ENCODE measurements around the gene PRDM16.

Gene PRDM16

DNA sequence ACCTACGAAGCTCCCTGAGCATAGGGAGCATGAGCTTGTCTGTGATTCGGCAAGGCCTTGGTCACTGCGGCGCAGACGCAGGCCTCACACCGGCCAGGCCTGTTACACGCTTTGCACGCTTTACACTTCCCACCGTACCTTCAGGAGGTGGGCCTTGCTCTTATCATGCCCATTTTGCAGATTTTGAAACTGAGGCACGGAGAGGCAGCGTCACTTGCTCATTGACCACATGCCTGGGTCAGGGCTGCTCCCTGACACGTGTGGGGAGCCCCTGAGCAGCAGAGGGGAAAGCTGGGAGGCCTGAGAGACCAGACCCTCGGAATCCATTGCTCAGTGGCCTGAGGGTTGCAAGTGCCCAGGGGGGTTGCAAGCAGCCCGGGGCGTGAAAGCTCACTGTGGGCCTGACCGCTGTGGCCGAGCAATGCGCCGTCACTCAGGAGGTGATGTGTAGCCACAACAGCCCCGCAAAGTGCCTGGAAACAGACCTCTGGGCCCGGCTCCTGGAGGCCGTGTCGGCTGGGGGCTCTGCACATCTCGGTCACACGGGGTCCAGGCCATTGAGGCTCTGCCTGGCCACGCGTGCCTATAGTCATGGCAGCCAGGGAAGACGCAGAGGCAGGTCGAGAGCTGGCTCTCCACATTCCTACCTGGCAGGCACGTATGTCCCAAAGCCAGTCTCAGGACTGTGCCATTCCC is 392.4 kb downstream of the PRDM16 start:
- DNase-seq (ENCODE audit: insufficient read length, low spot score) (no peak), FAIRE-seq (no peak)
- no peak for TF ChIP-seq CTCF (IDR thresholded peaks at IDR 0.05; ENCODE audit: insufficient read depth, missing control alignments)

DNA sequence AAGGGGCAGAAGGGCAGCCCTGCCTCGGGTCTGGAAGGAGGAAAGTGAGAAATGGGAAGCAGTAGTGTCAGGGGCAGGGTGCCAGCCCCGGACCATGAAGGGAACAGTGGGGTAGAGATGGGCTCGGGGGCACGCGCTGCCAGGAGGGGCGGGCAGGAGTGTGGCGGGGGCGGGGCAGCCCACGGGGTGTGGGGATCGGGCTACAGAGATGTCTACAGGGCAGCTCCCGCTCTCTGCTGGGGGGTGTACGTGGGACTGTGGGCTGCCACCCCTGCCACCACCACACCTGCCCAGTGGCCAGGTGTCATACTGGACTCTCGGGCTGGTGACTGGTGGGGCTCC is 392.9 kb downstream of the PRDM16 start:
- FAIRE-seq (no peak), DNase-seq (ENCODE audit: insufficient read length, low spot score) (no peak)
- TF ChIP-seq CTCF (IDR thresholded peaks at IDR 0.05; ENCODE audit: insufficient read depth, missing control alignments): no peak

DNA sequence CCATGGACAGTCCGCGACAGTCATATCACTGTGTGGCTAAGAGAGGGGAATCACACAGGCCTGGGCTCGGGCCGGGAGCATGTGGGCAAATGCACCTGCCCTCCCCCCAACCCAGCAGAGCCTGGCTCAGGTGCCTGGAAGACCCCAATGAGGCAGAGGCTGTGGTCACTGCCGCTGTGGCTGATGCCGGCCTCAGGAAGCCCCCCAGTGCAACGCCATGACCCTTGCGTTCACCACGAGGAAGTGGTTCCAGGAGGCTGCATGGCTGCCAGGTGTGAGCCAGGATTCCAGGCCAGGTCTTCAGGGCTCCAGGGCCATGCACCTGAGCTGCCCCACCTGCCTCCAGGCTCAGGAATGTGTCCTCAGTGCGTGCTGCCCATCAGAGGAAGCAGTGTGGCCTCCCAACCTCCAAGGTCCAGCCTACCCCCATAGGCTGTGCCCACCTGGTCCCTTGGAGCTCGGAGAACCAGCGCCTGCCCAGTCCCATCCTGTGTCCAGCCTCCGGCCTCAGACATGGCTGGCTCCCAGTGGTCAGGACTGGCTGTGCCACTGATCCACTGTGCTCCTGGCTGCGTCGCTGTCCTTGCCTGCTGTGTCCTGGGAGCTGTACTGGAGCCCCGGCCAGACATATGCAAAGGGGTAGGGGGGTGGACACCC is 393.5 kb downstream of the PRDM16 start:
- FAIRE-seq: no peak
- DNase-seq (ENCODE audit: insufficient read length, low spot score): no peak
- no peak for TF ChIP-seq CTCF (IDR thresholded peaks at IDR 0.05; ENCODE audit: insufficient read depth, missing control alignments)

GRCh38 chr1:3463013-3463385 is 394.0 kb downstream of the PRDM16 start:
- no peak for FAIRE-seq
- no peak for TF ChIP-seq CTCF (IDR thresholded peaks at IDR 0.05; ENCODE audit: insufficient read depth, missing control alignments)
- no peak for DNase-seq (ENCODE audit: insufficient read length, low spot score)

DNA sequence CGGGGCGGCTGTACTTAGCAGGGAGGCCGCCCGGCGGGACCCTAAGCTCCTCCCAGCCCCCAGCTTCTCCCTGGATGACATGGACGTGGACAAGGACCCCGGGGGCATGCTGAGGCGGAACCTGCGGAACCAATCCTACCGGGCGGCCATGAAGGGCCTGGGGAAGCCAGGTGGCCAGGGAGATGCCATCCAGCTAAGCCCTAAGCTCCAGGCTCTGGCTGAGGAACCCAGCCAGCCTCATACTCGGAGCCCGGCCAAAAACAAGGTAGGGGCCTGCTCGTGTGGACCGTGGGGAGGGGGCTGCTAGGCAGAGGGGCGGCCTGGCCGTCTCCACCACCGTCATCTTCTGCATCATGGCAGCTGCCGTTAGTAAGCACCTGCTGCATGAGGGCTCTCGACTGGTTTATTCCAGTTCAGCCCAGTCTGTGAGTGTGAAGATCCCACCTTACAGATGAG is 394.4 kb downstream of the PRDM16 start:
- TF ChIP-seq CTCF (IDR thresholded peaks at IDR 0.05; ENCODE audit: insufficient read depth, missing control alignments): no peak
- DNase-seq (ENCODE audit: insufficient read length, low spot score): no peak
- FAIRE-seq: no peak

- TF ChIP-seq CTCF (IDR thresholded peaks at IDR 0.05; ENCODE audit: insufficient read depth, missing control alignments): no peak
- no peak for DNase-seq (ENCODE audit: insufficient read length, low spot score)
- no peak for FAIRE-seq
Observed at GRCh38 chr1:3463891-3464648, 395.1 kb downstream of the PRDM16 start.

DNA sequence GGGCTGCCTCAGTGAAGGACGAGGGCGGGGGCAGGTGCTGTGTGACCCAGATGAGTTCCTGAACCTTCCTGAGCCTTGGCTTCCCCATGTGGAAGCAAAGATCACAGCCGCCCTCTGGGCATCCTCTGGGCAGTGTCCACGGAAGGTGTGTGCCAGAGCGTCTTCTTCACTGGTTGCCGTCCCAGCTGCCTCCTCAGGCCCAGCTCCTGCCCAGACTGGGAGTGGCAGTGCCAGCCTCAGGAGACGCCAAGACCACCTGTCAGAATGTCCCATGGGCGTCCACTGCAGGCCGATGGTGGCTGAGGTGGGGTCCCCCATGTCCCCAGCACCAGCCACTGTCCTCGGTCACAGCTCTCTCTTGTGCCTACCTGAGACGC is 395.6 kb downstream of the PRDM16 start:
- FAIRE-seq (no peak), DNase-seq (ENCODE audit: insufficient read length, low spot score) (no peak)

More for the DNA sequence above, 395.6 kb downstream of the PRDM16 start:
- TF ChIP-seq CTCF (IDR thresholded peaks at IDR 0.05; ENCODE audit: insufficient read depth, missing control alignments): no peak
